SU-DHL-6 (cell line): ENCODE measurements around the gene CRTAP.

Experiments used
- H2AFZ ChIP-seq: fragments of 200-600 bp; sonication (generic); 2 replicates; pipeline ENCODE4 v1.6.1; 2014; ENCODE audit warnings: low read depth, mild to moderate bottlenecking, moderate library complexity, mixed read lengths, antibody characterized with exemption, low read length; ENCODE audit not compliant: severe bottlenecking
- H3F3A ChIP-seq: fragments of 200-600 bp; shearing (Covaris generic); 2 replicates; pipeline ENCODE4 v1.6.0; 2016; ENCODE audit warnings: antibody characterized with exemption, mild to moderate bottlenecking; ENCODE audit not compliant: insufficient read depth
- H3K27ac ChIP-seq: fragments of 200-600 bp; sonication (generic); 2 replicates; pipeline ENCODE4 v1.5.1; 2016; ENCODE audit warnings: low read depth, mild to moderate bottlenecking, low read length, moderate library complexity, mixed read lengths
- H3K27me3 ChIP-seq: fragments of 200-600 bp; sonication (generic), shearing (Covaris generic); 2 replicates; pipeline ENCODE4 v1.6.0; 2014; ENCODE audit warnings: mild to moderate bottlenecking, low read length
- H3K36me3 ChIP-seq: fragments of 200-600 bp; sonication (generic); 2 replicates; pipeline ENCODE4 v1.6.1; 2014; ENCODE audit warnings: mild to moderate bottlenecking, low read length, mixed read lengths
- H3K4me2 ChIP-seq: fragments of 300-600, 200-600 bp; shearing (Covaris generic), sonication (generic); 2 replicates; pipeline ENCODE4 v1.6.0; 2014; ENCODE audit warnings: low read length, low read depth, mild to moderate bottlenecking; ENCODE audit not compliant: poor library complexity, severe bottlenecking
- H3K4me3 ChIP-seq: fragments of 200-600 bp; sonication (generic); 2 replicates; pipeline ENCODE4 v1.5.1; 2014; ENCODE audit warnings: antibody characterized with exemption, low read length, mild to moderate bottlenecking, mixed read lengths; ENCODE audit not compliant: insufficient read depth, poor library complexity, severe bottlenecking
- H3K79me2 ChIP-seq: fragments of 200-600 bp; sonication (generic); 2 replicates; pipeline ENCODE4 v1.6.1; 2014; ENCODE audit warnings: mild to moderate bottlenecking, low read length, moderate library complexity; ENCODE audit not compliant: insufficient read depth
- H3K9ac ChIP-seq: fragments of 200-600 bp; sonication (generic); 2 replicates; pipeline ENCODE4 v1.7.0; 2014; ENCODE audit warnings: mild to moderate bottlenecking, low read length
- H3K9me2 ChIP-seq: fragments of 200-600 bp; sonication (generic); replicated peaks from 2 replicates; pipeline ENCODE4 v1.6.1; 2014; ENCODE audit warnings: low read length; ENCODE audit not compliant: insufficient read depth
- H3K9me3 ChIP-seq: fragments of 200-600 bp; sonication (generic); 2 replicates; pipeline ENCODE4 v1.6.1; 2014; ENCODE audit warnings: low read length, mixed read lengths; ENCODE audit not compliant: insufficient read depth
- H4K20me1 ChIP-seq: fragments of 200-600 bp; sonication (generic); 2 replicates; pipeline ENCODE4 v1.6.1; 2014; ENCODE audit warnings: low read depth, mild to moderate bottlenecking, antibody characterized with exemption, low read length, moderate library complexity, mixed read lengths
- EZH2phosphoT487 ChIP-seq: fragments of 200-600 bp; sonication (generic), shearing (Covaris generic); conservative IDR thresholded peaks from 2 replicates; pipeline ENCODE4 v1.6.1; 2018; ENCODE audit warnings: mild to moderate bottlenecking, antibody characterized with exemption, low read length, moderate library complexity, mixed read lengths
- TF ChIP-seq, protein P1 (sequence below): fragments of 200-600 bp; sonication (generic); IDR thresholded peaks from one replicate; pipeline ENCODE4 v1.5.1; 2017; ENCODE audit warnings: antibody characterized with exemption, mild to moderate bottlenecking, low read length, moderate library complexity; ENCODE audit not compliant: insufficient read depth, poor library complexity, severe bottlenecking

CRTAP gene

DNA sequence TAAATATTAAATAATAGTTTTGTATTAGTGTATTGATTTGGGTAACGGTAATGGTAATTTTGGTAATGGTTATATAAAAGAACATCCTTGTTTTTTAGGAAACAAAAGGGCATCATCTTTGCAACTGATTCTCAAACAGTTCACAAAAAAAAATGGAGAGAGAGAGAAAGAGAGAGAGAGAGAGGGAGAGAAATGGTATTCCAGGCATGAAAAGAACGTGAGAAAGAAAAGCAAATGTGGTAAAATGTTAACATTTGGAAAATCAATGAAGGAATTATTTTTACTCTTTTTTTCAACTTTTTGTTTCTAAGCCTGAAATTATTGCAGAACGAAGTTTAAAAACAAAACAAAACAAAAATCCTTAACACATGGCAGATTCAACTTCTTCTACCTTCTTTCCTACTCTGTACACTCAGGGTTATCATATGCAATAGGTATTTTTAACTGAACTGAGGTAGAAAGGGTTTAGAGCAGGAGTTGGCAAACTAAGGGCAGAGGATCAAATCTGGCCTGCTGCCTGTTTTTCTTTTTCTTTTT lies 14.6 kb upstream of the CRTAP start:
- Histone ChIP-seq H3F3A (peaks cover 3% of the 10 kb centered on the region; the same call in 1 of the 2 replicates), H3K9me2 (no peaks in the 10 kb centered on the region), H2AFZ (no peak overlapping the region), H3K4me2 (no peak overlapping the region), H3K27me3 (no peaks in the 10 kb centered on the region), H3K36me3 (no peaks in the 10 kb centered on the region), H3K27ac (no peak overlapping the region), H3K9me3 (no peaks in the 10 kb centered on the region), H3K79me2 (peaks cover 15% of the 10 kb centered on the region), H3K4me3 (no peak overlapping the region), H4K20me1 (no peaks in the 10 kb centered on the region), H3K9ac (no peak overlapping the region)
- TF ChIP-seq EZH2phosphoT487, result no peak
- TF ChIP-seq, protein P1, sequence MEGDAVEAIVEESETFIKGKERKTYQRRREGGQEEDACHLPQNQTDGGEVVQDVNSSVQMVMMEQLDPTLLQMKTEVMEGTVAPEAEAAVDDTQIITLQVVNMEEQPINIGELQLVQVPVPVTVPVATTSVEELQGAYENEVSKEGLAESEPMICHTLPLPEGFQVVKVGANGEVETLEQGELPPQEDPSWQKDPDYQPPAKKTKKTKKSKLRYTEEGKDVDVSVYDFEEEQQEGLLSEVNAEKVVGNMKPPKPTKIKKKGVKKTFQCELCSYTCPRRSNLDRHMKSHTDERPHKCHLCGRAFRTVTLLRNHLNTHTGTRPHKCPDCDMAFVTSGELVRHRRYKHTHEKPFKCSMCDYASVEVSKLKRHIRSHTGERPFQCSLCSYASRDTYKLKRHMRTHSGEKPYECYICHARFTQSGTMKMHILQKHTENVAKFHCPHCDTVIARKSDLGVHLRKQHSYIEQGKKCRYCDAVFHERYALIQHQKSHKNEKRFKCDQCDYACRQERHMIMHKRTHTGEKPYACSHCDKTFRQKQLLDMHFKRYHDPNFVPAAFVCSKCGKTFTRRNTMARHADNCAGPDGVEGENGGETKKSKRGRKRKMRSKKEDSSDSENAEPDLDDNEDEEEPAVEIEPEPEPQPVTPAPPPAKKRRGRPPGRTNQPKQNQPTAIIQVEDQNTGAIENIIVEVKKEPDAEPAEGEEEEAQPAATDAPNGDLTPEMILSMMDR, result no peak

DNA sequence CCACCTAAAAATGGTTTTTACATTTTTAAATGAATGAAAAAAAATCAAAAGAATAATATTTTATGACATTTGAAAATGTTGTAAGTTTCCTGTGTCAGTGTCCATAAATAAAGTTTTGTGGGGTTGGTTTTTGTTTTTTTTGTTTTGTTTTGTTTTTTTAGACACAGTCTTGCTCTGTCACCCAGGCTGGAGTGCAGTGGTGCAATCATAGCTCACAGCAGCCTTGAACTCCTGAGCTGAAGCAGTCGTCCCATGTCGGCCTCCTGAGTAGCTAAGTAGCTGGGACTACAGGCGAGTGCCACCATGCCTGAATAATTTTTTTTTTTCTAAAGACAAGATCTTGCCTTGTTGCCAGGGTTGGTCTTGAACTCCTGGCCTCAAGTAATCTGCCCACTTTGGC lies 14.1 kb upstream of the CRTAP start:
- Histone ChIP-seq H3K27me3 (no peaks in the 10 kb centered on the region), H3K9ac (no peak overlapping the region), H3K4me2 (no peak overlapping the region), H3K4me3 (no peak overlapping the region), H3K9me2 (no peaks in the 10 kb centered on the region), H2AFZ (no peak overlapping the region), H3K79me2 (peaks cover 11% of the 10 kb centered on the region), H3K9me3 (no peaks in the 10 kb centered on the region), H3F3A (peaks cover 3% of the 10 kb centered on the region; the same call in 1 of the 2 replicates), H3K36me3 (no peaks in the 10 kb centered on the region), H4K20me1 (no peaks in the 10 kb centered on the region), H3K27ac (no peak overlapping the region)
- TF ChIP-seq EZH2phosphoT487, result no peak
- TF ChIP-seq, protein P1, result no peak

DNA sequence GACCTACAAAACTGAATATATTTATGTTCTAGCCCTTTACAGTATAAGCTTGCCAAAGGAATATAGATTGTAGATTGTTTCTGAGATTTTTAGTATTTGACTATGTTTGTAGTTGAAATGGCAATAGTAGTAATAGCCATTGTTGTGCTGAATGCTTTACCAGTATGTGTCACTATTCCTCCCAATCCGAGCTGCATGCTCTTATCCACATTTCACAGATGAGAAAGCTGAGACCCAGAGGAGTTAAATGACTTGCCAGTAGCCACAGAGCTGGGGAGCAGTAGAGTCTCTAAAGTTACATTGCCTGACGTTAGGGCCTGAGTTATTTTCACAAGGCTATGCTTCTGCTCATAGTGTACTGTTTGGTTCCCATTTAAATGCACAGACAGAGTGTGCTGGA lies 13.6 kb upstream of the CRTAP start:
- no peak overlapping the region for H2AFZ ChIP-seq
- H3K9ac ChIP-seq, result no peak overlapping the region
- TF ChIP-seq, protein P1, result no peak
- TF ChIP-seq EZH2phosphoT487, result no peak
- no peak overlapping the region for H3K4me3 ChIP-seq
- no peaks in the 10 kb centered on the region for H3K27me3 ChIP-seq
- no peaks in the 10 kb centered on the region for H3K9me3 ChIP-seq
- H3K4me2 ChIP-seq, result no peak overlapping the region
- H3K36me3 ChIP-seq, result no peaks in the 10 kb centered on the region
- H3K27ac ChIP-seq, result no peak overlapping the region
- H4K20me1 ChIP-seq, result no peaks in the 10 kb centered on the region
- H3K79me2 ChIP-seq, result peaks cover 11% of the 10 kb centered on the region
- H3F3A ChIP-seq, result peaks cover 3% of the 10 kb centered on the region; the same call in 1 of the 2 replicates
- H3K9me2 ChIP-seq, result no peaks in the 10 kb centered on the region

DNA sequence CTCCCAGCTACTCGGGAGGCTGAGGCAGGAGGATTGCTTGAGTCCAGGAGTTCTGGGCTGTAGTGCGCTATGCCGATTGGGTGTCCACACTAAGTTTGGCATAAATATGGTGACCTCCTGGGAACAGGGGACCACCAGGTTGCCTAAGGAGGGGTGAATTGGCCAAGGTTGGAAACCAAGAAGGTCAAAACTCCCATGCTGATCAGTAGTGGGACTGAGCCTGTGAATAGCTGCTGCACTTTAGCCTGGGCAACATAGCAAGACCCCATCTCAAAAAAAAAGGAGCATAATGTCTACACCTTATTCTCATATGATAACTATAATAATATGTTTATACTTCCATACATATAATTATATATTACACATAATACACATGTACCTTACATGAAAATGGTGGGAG lies 10.8 kb upstream of the CRTAP start:
- Histone ChIP-seq H3F3A (peaks cover 3% of the 10 kb centered on the region; the same call in 1 of the 2 replicates), H3K4me3 (no peak overlapping the region)

More for the DNA sequence above, 10.8 kb upstream of the CRTAP start:
- Histone ChIP-seq H3K79me2 (no peaks in the 10 kb centered on the region), H3K27me3 (no peaks in the 10 kb centered on the region), H3K9me3 (no peaks in the 10 kb centered on the region), H3K4me2 (no peak overlapping the region), H2AFZ (no peak overlapping the region), H3K9me2 (no peaks in the 10 kb centered on the region), H4K20me1 (no peaks in the 10 kb centered on the region), H3K27ac (no peak overlapping the region), H3K9ac (no peak overlapping the region), H3K36me3 (no peaks in the 10 kb centered on the region)
- TF ChIP-seq EZH2phosphoT487, result no peak
- TF ChIP-seq, protein P1, result no peak
